K562 (cell line): ENCODE results near the gene MLN. TPM values are rescaled to one million over a fixed set of nuclear protein-coding genes. Genes with fewer than 3 reads are reported as not detected.

ENCODE experiments used
- ATAC-seq: fragments of 200-7000 bp; cut with Tn5 transposase; 3 replicates; pipeline ENCODE4 v1.9.1; 2020; ENCODE audit warnings: moderate library complexity
- BruUV-seq: library from RNA; stranded (reverse); fragments of 400-500 nt; replicated peaks from 2 replicates; lab custom pipeline; 2021; lab: Mats Ljungman, UMichigan
- CTCF ChIA-PET: fragments of 300-600 bp; formaldehyde crosslinking; extraction: SDS; loops from one replicate; lab custom pipeline; 2021; ENCODE audit warnings: low intra/inter-chr PET ratio; lab: Yijun Ruan, JAX
- POLR2A ChIA-PET: fragments of 300-600, 350-650 bp; sonication (Branson Sonifier 250); formaldehyde crosslinking; extraction: SDS; loops from one replicate; lab custom pipeline; 2021; ENCODE audit warnings: antibody characterized with exemption, inconsistent platforms; lab: Yijun Ruan, JAX
- DNase-seq, 4 experiments: peaks; one replicate each; pipeline versions ENCODE4 v3.0.0 to v3.0.0-alpha.2; 2011 to 2018; ENCODE audit warnings: low spot score in 3 of 4, mixed read lengths in 3 of 4; ENCODE audit errors: extremely low read depth in 1 of 4
- FAIRE-seq: peaks from 2 replicates; lab custom pipeline; 2011; peaks lifted over from hg19 to GRCh38; lab: Jason Lieb, UNC
- H2AFZ ChIP-seq: 2 replicates; pipeline ENCODE4 v1.6.0; 2011; ENCODE audit warnings: low read depth, low read length, control low read depth, inconsistent platforms
- H3K27ac ChIP-seq: fragments of 200-600 bp; 3 replicates; pipeline ENCODE4 v1.8.0; 2011; ENCODE audit warnings: low read depth, mild to moderate bottlenecking, control low read depth, inconsistent platforms, low read length, moderate library complexity, mixed read lengths; ENCODE audit errors: extremely low read depth
- H3K27me3 ChIP-seq, 2 experiments: fragments of 300-600 bp in 1 of 2; 2 replicates in 1 of 2; 3 replicates in 1 of 2; pipeline versions ENCODE4 v1.6.0 to v1.8.0; 2011; ENCODE audit warnings: inconsistent platforms in 2 of 2, low read length in 2 of 2, mild to moderate bottlenecking in 1 of 2, mixed read lengths in 1 of 2, moderate library complexity in 1 of 2; ENCODE audit not compliant: control insufficient read depth in 2 of 2, insufficient read depth in 2 of 2
- H3K36me3 ChIP-seq: fragments of 300-600 bp; 3 replicates; pipeline ENCODE4 v1.8.0; 2011; ENCODE audit warnings: mild to moderate bottlenecking, low read length, inconsistent platforms; ENCODE audit not compliant: control insufficient read depth, insufficient read depth
- H3K4me1 ChIP-seq, 2 experiments: fragments of 200-600 bp in 1 of 2; replicated peaks in 1 of 2; 2 replicates in 1 of 2; 3 replicates in 1 of 2; pipeline versions ENCODE4 v1.5.1 to v1.8.0; 2011; ENCODE audit warnings: inconsistent platforms in 2 of 2, low read length in 2 of 2, mild to moderate bottlenecking in 1 of 2, mixed read lengths in 1 of 2, moderate library complexity in 1 of 2; ENCODE audit not compliant: control insufficient read depth in 2 of 2, insufficient read depth in 2 of 2
- H3K4me2 ChIP-seq: 2 replicates; pipeline ENCODE4 v1.6.1; 2011; ENCODE audit warnings: low read length, control low read depth, inconsistent platforms, mixed read lengths; ENCODE audit not compliant: insufficient read depth
- H3K4me3 ChIP-seq: fragments of 200-600 bp; sonication (generic), shearing (Covaris generic); 2 replicates; pipeline ENCODE4 v1.5.1; 2016; ENCODE audit warnings: control low read depth, inconsistent platforms
- H3K79me2 ChIP-seq: fragments of 200-600 bp; 3 replicates; pipeline ENCODE4 v1.8.0; 2011; ENCODE audit warnings: low read length, inconsistent platforms; ENCODE audit not compliant: control insufficient read depth, insufficient read depth
- H3K9ac ChIP-seq, 2 experiments: 2 replicates each; pipeline versions ENCODE4 v1.6.0 to v1.6.1; 2011; ENCODE audit warnings: low read depth in 2 of 2, low read length in 2 of 2, control low read depth in 1 of 2, inconsistent platforms in 1 of 2, mild to moderate bottlenecking in 1 of 2, mixed read lengths in 1 of 2; ENCODE audit not compliant: insufficient read depth in 1 of 2
- H3K9me1 ChIP-seq: one replicate; pipeline ENCODE4 v1.6.0; 2011; ENCODE audit warnings: inconsistent platforms, mild to moderate bottlenecking, low read length, moderate library complexity; ENCODE audit not compliant: control insufficient read depth, insufficient read depth
- H3K9me3 ChIP-seq: replicated peaks from 2 replicates; pipeline ENCODE4 v1.5.1; 2011; ENCODE audit warnings: low read depth, low read length, inconsistent platforms; ENCODE audit not compliant: control insufficient read depth, insufficient read depth
- H4K20me1 ChIP-seq: replicated peaks from 2 replicates; pipeline ENCODE4 v1.6.1; 2011; ENCODE audit warnings: low read length, inconsistent platforms, mixed read lengths; ENCODE audit not compliant: control insufficient read depth, insufficient read depth
- DIDO1 ChIP-seq: fragments of 450-650 bp; IDR thresholded peaks from 2 replicates; pipeline ENCODE4 v1.6.1; 2016; ENCODE audit warnings: low read depth, missing biosample characterization, missing genetic modification characterization
- ETS2 ChIP-seq: IDR thresholded peaks from 2 replicates; pipeline ENCODE4 v1.6.1; 2016; ENCODE audit warnings: borderline replicate concordance, missing genetic modification characterization, mild to moderate bottlenecking, moderate library complexity, missing compliant biosample characterization; ENCODE audit not compliant: poor library complexity, severe bottlenecking
- ILF3 ChIP-seq: fragments of 450-650 bp; IDR thresholded peaks from 2 replicates; pipeline ENCODE4 v1.6.1; 2018; ENCODE audit warnings: antibody characterized with exemption, mild to moderate bottlenecking, moderate library complexity, borderline replicate concordance
- MEIS2 ChIP-seq: fragments of 450-650 bp; IDR thresholded peaks from 2 replicates; pipeline ENCODE4 v1.6.1; 2014; ENCODE audit warnings: mild to moderate bottlenecking; ENCODE audit not compliant: partially characterized antibody
- PML ChIP-seq: IDR thresholded peaks from 2 replicates; pipeline ENCODE4 v1.6.1; 2012; ENCODE audit warnings: low read length, inconsistent platforms
- ZBED1 ChIP-seq: IDR thresholded peaks from 2 replicates; pipeline ENCODE4 v1.6.1; 2014
- ZFPM2 ChIP-seq: fragments of 250-450 bp; sonication (Bioruptor Pico); IDR thresholded peaks from 2 replicates; pipeline ENCODE4 v1.5.1; 2022; ENCODE audit warnings: mild to moderate bottlenecking
- WGBS: fragments of 100-300 bp; shearing (Covaris generic); methylation state at CpG from one replicate; pipeline ENCODE4 v1.1.6; 2016; ENCODE audit warnings: low coverage, mixed read lengths; ENCODE audit not compliant: insufficient coverage; ENCODE audit errors: missing lambda C conversion rate; 5-methylcytosine and 5-hydroxymethylcytosine counted together
- in situ Hi-C: fragments of 300-500 bp; cut with MboI; formaldehyde crosslinking; loops from 4 replicates; pipeline ENCODE4 v1.15.0; 2018; ENCODE audit warnings: inconsistent platforms, mixed read lengths
- intact Hi-C: fragments of 100-400 bp; cut with micrococcal nuclease; formaldehyde crosslinking; loops from 2 replicates; pipeline ENCODE4 v1.14.2; 2022
- polyA plus RNA-seq, 8 experiments: library from polyadenylated mRNA; depleted of rRNA in 4 of 8; stranded (reverse) in 5 of 8; unstranded in 3 of 8; fragments of >200 nt; fragmentation: Nextera tagmentation in 2 of 8; fragmentation: Illumina TruSeq in 1 of 8; extraction: Ambion mirVana in 2 of 8; extraction: Trizol in 1 of 8; gene quantifications; 2 replicates each; pipeline versions ENCODE4 v1.2.1 to v1.2.3, GENCODE V29; 2011 to 2014; ENCODE audit warnings: inconsistent platforms in 1 of 8, missing spikeins in 1 of 8
- total RNA-seq, 7 experiments: library from RNA; depleted of rRNA in 6 of 7; stranded (reverse); fragments of >200 nt in 6 of 7; fragmentation: Illumina TruSeq in 2 of 7; extraction: Trizol in 2 of 7; gene quantifications; 2 replicates each; pipeline versions ENCODE4 v1.2.1 to v1.2.3, GENCODE V29; 2011 to 2021; ENCODE audit warnings: low replicate concordance in 1 of 7
- TF ChIP-seq, protein P1 (sequence below), 2 experiments: IDR thresholded peaks in 1 of 2; conservative IDR thresholded peaks in 1 of 2; 2 replicates each; pipeline ENCODE4 v1.6.1; 2016; ENCODE audit warnings: low read depth in 2 of 2, mild to moderate bottlenecking in 1 of 2, missing compliant biosample characterization in 1 of 2, missing genetic modification characterization in 1 of 2, moderate library complexity in 1 of 2
- TF ChIP-seq, protein P2 (sequence below): sonication (generic); formaldehyde crosslinking; IDR thresholded peaks from 2 replicates; pipeline ENCODE4 v1.5.0; 2020; ENCODE audit warnings: missing genetic modification reagents
- TF ChIP-seq, protein P3 (sequence below): fragments of 450-650 bp; IDR thresholded peaks from 2 replicates; pipeline ENCODE4 v1.6.1; 2017; ENCODE audit warnings: antibody characterized with exemption, mild to moderate bottlenecking
- TF ChIP-seq, protein P4 (sequence below): fragments of 450-650 bp; IDR thresholded peaks from 2 replicates; pipeline ENCODE4 v1.6.1; 2016

Gene MLN
- total and polyA plus RNA-seq, 9 of the 15 experiments (the other 6 are each of a cell fraction or from before 2014, with no cell fraction given), result not detected

DNA sequence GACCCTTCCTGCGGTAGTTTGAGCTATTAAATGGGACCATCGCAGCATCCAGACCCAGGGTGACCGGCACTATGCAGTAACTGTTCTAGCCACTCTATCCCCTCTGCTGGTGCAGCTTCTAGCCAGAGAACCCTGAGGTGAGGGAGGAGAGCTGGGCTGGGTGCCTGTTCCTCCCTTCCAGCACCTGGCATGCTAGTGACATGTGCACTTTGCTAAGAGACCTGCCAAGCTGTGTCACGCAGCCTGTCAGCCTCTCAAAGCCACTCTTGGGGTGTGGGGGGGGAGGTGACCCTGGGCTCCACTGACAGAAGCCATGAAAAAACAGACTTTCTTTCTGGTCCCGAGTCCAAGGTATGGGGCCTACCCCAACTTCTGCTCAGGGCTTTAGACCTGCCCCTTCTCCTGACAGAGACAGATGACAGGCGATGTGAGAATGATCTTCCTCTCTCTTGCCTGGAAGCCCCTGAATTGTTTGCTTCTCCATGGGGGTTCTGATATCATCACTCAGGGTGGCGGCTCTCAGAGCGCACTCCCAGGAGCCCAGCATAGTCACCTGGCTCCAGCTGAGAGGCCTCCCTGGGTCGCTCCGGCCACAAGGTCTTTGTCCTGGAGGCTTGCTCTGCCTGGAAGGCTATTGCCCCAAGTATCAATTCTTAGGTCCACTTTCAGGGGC is 47.2 kb upstream of the MLN start:
- Histone ChIP-seq H3K4me2 (no peak overlapping the region), H3K9me1 (no peaks in the 10 kb centered on the region), H3K79me2 (no peaks in the 10 kb centered on the region), H2AFZ (no peak overlapping the region; the same call in 1 of the 2 replicates), H3K27ac (no peak overlapping the region), H3K9me3 (no peaks in the 10 kb centered on the region), H3K4me1 (peaks cover 4 to 17% of the 10 kb centered on the region in 2 experiments; a peak in 3 of 5 replicates), H3K4me3 (no peak overlapping the region), H3K9ac (peak overlapping the region in 1 of 2 experiments; percentile 70; a peak in 2 of 4 replicates), H3K36me3 (no peaks in the 10 kb centered on the region), H3K27me3 (peaks cover 10 to 18% of the 10 kb centered on the region in 2 experiments; a peak in 2 of 5 replicates), H4K20me1 (no peaks in the 10 kb centered on the region)
- no peak for FAIRE-seq
- no peak for DNase-seq
- intact Hi-C loops (loop anchor here (10.0 kb wide), 1 partner anchor 294 kb away; the partner anchor contains the start of gene GRM4), in situ Hi-C loops (no loop called here)
- CTCF ChIA-PET, result interaction anchor here (0.9 to 1.8 kb wide), 2 partner anchors 177 to 303 kb away, joined by 6 read pairs; no protein-coding TSS in a partner anchor
- no TSS peak for BruUV-seq
- 32% methylated on average over 10 of the region's 10 CpGs for WGBS
- peak; percentile 7; the same call in 2 of the 3 replicates for ATAC-seq
- POLR2A ChIA-PET, result interaction anchor here (0.5 to 3.3 kb wide), 6 partner anchors 8 to 139 kb away, joined by 3 to 11 read pairs (median 4); partner anchors contain the start of gene UQCC2
- TF ChIP-seq ZFPM2 (no peak), PML (no peak), ETS2 (tag) (no peak), ILF3 (no peak), ZBED1 (no peak), MEIS2 (peak; percentile 58), DIDO1 (no peak)
- TF ChIP-seq, protein P1, sequence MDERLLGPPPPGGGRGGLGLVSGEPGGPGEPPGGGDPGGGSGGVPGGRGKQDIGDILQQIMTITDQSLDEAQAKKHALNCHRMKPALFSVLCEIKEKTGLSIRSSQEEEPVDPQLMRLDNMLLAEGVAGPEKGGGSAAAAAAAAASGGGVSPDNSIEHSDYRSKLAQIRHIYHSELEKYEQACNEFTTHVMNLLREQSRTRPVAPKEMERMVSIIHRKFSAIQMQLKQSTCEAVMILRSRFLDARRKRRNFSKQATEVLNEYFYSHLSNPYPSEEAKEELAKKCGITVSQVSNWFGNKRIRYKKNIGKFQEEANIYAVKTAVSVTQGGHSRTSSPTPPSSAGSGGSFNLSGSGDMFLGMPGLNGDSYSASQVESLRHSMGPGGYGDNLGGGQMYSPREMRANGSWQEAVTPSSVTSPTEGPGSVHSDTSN (CRISPR knock-in tag; IDR thresholded peaks at IDR 0.05; ENCODE audit: low read depth), result no peak
- TF ChIP-seq, protein P1 (tag; conservative IDR thresholded peaks at IDR 0.05; ENCODE audit: low read depth), result 0 out of 2 replicates have a peak, but pooled peaks have one; percentile 37
- TF ChIP-seq, protein P2, sequence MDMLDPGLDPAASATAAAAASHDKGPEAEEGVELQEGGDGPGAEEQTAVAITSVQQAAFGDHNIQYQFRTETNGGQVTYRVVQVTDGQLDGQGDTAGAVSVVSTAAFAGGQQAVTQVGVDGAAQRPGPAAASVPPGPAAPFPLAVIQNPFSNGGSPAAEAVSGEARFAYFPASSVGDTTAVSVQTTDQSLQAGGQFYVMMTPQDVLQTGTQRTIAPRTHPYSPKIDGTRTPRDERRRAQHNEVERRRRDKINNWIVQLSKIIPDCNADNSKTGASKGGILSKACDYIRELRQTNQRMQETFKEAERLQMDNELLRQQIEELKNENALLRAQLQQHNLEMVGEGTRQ (CRISPR knock-in tag), result no peak
- TF ChIP-seq, protein P3, sequence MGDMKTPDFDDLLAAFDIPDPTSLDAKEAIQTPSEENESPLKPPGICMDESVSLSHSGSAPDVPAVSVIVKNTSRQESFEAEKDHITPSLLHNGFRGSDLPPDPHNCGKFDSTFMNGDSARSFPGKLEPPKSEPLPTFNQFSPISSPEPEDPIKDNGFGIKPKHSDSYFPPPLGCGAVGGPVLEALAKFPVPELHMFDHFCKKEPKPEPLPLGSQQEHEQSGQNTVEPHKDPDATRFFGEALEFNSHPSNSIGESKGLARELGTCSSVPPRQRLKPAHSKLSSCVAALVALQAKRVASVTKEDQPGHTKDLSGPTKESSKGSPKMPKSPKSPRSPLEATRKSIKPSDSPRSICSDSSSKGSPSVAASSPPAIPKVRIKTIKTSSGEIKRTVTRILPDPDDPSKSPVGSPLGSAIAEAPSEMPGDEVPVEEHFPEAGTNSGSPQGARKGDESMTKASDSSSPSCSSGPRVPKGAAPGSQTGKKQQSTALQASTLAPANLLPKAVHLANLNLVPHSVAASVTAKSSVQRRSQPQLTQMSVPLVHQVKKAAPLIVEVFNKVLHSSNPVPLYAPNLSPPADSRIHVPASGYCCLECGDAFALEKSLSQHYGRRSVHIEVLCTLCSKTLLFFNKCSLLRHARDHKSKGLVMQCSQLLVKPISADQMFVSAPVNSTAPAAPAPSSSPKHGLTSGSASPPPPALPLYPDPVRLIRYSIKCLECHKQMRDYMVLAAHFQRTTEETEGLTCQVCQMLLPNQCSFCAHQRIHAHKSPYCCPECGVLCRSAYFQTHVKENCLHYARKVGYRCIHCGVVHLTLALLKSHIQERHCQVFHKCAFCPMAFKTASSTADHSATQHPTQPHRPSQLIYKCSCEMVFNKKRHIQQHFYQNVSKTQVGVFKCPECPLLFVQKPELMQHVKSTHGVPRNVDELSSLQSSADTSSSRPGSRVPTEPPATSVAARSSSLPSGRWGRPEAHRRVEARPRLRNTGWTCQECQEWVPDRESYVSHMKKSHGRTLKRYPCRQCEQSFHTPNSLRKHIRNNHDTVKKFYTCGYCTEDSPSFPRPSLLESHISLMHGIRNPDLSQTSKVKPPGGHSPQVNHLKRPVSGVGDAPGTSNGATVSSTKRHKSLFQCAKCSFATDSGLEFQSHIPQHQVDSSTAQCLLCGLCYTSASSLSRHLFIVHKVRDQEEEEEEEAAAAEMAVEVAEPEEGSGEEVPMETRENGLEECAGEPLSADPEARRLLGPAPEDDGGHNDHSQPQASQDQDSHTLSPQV, result no peak
- TF ChIP-seq, protein P4, sequence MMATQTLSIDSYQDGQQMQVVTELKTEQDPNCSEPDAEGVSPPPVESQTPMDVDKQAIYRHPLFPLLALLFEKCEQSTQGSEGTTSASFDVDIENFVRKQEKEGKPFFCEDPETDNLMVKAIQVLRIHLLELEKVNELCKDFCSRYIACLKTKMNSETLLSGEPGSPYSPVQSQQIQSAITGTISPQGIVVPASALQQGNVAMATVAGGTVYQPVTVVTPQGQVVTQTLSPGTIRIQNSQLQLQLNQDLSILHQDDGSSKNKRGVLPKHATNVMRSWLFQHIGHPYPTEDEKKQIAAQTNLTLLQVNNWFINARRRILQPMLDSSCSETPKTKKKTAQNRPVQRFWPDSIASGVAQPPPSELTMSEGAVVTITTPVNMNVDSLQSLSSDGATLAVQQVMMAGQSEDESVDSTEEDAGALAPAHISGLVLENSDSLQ, result peak; percentile 71
